T-helper 22 cell (primary cell): Measurements from ENCODE around the gene ZC3H18.
"Not testable (repeated sequence)": the region's sequence is repeated elsewhere in the genome, so short reads cannot be mapped to it uniquely, and the experiment has no call there.

Experiments used
- DNase-seq: peaks from one replicate; pipeline ENCODE4 v3.0.0-alpha.2; 2020; ENCODE audit warnings: low read depth

ZC3H18 gene

DNA sequence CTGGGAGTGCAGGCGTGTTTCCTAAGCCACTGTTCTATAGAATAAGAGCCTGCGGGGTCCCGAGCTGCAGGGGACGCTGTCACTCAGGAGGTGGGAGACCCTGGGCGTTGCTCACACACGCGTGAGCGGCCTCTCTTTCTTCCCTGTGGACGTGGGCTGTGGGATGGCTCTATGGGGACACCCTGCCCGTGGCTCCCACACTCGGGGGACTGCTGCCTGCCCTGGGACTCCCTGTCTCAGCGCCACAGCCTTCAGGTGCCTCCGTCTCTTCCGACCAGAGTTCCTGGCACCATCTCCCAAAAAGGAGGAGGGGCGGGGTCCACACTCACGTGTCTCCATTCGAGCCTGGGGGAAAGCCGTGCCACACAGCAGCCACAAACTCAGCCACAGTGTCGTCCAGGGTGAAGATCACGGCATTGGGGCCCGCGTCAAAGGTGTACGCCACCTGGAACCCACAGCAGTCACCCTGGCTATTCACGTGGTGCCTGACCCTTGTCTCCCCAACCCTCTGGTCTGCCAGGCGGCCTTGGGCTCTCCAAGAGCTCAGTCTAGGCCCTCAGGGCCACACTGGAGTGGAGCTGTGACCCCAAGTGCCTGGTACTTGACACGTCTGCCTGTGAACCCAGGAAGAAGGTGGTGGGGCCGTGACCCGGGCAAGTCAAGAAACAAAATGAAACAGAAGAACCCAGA lies 84.3 kb downstream of the ZC3H18 start:
- DNase-seq, result no peak

DNA sequence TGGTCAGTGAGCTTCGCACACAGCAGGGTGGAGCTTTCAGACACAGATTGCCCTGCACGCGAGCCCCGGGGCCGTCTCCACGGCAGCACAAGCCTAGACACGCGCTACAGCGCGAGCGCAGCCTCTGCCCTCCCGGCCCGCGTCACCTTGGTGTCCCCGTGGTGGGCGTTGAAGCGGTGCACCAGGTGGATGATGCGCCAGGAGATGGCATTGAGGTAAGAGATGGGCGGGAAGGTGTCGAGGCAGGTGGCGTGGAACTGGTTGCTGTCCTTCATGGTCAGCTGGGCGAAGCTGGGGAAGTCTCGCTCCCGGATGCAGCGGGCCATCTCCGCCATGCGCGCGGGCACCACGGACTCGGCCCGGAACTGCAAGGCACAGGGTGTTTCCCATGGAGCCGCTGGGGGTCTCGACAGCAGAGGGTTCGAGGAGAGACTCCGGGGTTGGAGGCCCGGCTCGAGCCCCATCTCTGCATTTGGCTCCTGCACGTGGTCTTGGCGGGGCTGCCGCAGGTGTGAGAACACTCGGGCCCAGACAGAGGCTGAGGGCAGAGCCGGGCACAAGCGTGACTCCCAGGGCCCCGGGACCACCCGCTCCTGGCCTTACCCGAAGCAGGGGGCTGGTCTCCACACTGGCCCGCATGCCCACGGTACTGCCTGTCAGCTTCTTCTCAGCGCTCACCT lies 85.0 kb downstream of the ZC3H18 start:
- no peak for DNase-seq

DNA sequence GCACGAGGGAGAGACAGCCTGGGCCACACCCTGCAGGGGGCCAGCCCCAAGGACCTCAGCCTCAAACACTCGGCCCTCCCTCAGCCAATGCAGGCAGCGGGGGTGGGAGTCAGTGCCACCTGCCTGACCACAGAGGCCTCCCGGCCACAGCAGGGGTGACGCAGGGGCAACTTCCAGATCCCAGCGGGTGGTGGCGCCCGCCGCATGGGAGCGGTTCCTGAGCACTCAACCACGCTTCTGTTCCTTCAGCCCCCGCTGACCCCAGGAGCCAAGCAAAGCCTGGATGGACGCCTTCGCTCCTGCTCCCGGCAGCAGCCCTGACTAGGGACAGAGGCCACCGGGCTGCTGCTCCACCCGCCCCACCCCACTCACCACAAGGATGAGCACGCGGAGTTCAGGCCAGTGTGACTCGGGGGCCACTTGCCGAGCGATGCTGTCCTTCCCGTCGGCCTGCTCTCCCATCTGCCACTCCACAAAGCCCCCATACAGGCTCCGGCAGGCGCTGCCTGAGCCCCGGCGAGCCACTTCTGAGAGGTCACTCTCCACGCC lies 85.6 kb downstream of the ZC3H18 start:
- DNase-seq, result no peak

DNA sequence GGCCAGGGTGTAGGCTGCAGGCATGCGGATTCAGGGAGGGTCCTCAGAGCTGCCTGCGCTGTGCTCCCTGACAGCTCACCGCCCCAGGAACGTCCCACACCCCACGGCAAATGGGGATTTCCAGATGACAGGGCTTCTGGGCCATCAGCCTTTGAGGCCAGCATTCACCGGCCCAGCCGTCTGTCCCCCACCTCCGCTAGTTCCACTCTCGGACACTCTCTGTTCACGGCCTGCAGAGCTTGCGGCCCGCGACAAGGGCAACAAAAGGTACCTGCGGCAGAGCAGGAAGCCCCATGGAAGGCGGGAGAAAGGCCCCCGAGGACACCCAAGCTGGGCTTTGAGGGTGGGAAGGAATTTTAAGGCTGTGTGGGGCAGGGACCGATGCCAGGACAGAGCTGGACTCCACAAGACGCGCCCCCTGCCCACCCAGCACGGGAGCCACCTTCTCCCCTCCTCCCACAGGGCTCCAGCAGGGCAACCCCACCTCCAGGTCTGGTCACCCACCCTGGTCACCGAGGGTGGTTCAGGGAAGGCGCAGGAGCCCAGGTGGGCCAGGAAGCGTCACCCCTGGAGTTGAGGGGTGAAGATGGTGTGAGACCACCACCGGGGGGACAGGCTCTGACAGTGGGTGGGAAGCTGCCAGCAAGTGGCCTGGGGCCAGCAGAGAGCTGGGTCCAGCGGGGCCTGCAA lies 86.2 kb downstream of the ZC3H18 start:
- DNase-seq, result no peak

DNA sequence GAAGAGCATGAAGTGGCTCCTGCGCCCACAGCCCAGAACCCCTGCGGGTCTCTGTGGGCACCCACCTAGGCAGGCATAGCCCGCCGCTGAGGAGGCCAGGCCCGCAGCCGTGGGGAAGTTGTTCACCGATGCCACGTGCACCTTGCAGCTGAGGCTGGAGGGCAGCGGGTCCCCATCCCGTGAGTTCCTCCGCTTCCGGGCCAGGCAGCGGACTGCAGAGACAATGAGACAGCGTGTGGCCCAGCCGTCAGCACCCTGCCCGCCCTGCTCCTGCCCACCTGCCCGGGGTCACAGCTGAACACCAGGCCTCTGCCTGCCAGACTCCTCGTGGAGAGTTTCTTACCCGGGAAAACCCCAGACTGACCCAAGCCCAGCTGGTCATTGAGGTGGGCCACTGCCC lies 87.2 kb downstream of the ZC3H18 start:
- DNase-seq, result no peak

DNA sequence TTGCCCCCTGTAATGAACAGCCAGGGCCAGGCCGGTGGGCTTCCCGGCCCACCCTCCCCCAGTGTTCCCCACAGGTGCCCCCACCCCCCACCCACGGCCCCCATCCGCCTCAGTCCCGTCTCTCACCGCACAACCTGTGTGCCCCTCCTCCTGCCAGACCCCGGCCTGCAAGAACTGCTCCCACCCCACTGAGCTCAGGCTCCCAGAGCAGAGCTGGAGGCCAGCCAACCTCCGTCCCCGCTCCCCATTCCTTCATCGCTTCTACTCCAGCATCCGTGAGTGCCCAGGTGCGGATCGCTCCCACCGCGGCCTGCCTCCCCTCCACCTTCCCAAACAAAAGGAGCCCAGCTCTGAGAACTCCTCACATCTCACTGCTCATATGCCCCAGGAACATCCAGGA lies 88.5 kb downstream of the ZC3H18 start:
- DNase-seq, result no peak

DNA sequence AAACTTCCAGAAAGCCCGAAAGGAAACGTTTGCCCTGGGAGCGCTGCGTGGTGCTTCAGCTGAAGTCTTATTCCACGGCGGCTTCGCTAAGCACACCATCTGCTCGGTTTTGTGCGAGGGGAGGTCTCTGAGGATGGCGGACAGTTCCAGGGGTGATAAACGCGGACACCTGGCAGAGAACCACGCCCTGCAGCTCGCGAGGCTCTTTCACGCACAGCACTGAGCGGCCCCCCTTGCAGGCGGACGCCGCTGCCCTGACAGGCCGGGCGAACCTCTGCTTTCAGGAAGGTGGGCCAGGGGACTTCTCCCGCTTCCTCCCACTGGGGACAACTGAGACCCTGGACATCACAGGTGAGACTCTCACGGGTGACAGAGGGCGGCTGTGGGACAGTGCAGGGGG lies 89.0 kb downstream of the ZC3H18 start:
- no peak for DNase-seq

DNA sequence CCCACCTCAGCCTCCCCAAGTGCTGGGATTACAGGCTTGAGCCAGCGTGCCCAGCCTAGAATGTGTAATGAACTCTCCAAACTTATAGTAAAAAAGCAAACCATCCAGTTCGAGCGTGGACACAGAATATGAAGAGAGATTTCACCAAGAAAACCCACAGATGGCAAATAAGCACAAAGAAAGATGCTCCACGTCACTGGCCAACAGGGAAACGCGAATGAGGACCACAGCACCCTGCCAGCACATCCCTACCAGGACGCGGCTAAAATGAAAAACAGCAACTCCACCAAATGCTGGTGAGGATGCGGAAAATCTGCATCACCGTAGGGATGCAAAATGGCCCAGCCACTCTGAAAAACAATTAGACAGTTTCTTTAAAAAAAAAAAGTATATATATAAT lies 91.3 kb downstream of the ZC3H18 start:
- no peak for DNase-seq

DNA sequence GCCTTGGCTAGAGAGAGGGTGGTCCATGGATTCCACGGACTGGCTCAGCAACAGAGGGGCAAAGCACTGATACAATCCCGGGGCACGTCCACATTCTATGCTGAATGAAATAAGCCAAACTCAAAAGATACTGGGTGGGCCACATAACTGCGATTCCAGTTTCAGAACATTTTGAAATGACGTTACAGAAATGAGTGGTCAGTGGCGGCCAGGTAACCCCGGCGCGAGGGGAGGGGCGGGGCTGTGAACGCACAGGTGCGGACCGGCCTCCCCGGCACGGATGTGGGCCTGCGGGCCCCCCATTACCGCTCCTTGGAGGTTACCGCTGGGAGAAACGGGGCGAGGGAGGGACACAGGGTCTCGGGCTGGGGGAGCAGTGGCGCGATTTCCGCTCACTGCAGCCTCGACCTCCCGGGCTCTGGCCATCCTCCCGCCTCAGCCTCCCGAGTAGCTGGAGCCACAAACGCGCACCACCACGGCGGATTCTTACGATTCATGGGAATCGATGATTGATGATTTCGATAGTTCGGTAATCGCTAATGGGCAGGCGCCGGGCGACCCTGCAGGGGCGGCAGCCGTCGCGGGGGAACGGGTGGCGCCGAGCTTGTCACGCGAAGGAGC lies 92.1 kb downstream of the ZC3H18 start:
- DNase-seq, result no peak

DNA sequence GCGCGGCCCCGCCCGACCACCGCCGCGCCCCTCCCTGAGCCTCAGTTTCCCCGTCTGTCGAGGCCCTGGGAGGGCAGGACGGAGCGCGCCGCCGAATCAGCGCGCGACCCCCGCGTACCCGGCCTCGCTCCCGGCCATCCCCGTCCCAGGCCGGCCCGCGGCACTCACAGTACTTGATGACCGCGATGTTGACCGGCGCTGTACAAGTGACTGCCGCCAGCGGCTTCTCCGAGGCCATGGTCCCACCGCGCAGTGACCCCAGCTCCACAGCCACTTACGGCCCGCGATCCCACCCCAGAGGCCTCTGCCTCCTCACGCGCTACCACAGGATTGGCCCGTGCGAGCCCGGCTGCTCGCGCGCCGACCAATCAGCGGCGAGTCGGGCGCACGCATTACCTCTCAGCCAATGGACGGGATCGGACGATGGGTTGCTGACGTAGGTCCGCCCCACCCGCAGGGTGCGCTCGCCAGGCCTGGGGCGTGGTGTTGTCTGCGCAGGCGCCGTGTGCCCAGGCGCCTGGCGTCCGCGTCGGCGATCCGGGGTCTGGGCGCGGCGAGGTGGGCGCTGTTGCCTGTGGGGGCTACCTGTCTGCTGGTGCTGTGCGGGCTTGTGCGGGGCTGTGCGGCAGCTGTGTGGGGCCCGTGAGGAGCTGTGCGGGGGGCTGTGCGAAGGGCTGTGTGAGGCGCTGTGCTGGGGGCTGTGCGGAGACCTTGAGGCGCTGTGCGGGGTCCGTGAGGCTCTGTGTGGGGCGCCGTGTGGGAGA lies 92.8 kb downstream of the ZC3H18 start, which contains the start of gene MVD:
Gene MVD, minus strand, starts transcription at position 249 of the 764 bp plus-strand sequence. Its CDS starts 11 bp downstream, at position 238.
- DNase-seq, result peak; percentile 94

DNA sequence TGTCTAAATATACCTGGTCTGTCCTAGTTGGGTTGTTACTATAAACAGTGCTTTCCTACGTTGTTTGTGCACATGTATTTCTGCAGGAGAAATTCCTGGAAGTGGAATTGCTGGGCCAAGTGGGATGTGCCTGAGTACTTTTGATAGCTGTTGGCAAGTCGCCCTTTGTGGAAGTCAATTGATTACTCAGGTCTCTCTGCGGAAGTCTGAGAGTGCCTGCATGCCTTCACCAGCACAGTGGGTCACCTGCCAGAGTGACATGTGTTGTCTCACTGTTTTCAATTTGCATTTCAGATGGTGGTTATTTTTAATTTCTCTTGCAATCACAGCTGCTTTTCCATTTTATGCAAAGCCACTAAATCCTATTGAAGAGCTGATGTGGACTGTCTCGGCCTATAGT lies 94.9 kb downstream of the ZC3H18 start:
- no peak for DNase-seq

DNA sequence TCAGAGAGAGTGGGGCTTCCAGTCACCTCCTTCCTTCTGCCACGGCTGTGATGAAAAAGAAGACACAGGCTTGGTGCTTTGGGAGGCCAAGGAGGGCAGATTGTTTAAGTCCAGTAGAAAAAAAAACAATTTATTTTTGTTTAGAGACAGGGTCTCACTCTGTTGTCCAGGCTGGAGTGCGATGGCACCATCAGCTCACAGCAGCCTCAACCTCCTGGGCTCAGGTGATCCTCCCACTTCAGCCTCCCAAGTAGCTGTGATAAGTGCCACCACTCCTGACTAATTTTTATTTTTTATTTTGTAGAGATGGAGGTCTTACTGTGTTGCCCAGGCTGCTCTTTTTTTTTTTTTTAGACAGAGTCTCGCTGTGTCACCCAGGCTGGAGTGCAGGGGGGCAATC lies 95.4 kb downstream of the ZC3H18 start:
- no peak for DNase-seq

DNA sequence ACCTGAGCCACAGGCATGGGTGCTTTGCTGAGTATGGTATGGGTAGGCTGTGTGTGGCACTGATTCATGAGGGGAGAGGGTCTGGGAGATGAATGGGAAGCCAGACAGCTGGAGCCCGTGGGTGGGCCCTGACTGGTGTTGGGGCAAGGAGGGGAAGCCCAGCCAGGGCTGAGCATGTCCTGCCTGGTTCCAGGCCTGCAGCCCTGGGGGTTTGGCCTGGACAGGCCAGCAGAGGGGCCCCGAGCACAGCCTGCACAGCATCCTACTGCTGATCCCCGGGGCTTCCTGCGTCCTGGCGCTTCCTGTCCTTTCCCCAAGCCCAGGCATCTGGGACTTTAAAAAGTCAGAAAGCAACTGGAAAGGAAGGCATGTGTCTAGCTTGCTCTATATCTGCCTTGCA lies 97.3 kb downstream of the ZC3H18 start:
- no peak for DNase-seq

DNA sequence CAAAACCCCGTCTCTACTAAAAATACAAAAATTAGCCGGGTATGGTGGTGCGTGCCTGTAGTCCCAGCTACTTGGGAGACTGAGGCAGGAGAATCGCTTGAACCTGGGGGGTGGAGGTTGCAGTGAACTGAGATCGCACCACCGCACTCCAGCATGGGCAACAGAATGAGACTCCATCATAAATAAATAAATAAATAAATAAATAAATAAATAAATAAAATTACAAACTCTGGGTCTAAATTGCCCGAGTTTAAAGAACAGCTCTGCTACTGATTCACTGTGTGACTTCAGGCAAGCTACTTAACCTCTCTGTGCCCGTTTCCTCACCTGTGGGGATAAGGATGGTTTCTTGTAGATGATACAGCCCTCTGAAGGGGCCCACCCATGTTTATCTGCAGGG lies 99.3 kb downstream of the ZC3H18 start:
- not testable (repeated sequence) for DNase-seq

DNA sequence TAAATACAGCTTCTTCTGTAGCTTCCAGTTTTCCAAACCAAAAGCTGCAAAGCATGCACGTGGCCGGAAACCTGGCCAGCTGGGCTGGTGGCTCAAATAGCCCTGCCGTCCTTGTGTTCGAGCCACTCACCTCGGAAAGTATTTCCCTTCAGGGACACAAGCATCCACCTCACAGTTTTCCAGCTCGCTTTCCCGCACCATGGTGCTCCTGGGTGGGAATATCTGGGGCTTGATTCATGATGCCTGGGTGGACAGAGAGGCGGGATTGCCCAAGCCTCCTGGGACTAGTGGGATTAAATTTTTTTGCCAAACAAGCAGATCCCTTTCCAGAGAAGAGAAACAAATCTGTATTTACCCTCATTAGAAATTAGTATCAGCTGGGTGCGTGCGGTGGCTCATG lies 99.8 kb downstream of the ZC3H18 start:
- no peak for DNase-seq

DNA sequence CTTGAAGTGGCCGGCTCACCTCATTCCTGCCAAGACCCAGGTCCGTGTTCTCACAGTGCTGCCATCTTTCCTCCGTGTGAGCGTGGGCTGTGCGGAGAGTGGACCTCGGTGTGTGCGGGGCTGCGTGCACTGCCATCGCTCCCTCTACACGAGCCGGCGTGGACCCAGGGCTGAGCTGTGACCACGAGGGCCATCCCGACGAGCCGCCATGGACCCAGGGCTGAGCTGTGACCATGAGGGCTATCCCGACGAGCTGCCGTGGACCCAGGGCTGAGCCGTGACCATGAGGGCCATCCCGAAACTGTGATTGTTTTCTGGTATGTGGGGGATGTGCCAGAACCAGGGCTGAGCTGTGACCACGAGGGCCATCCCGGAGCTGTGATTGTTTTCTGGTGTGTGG lies 101.6 kb downstream of the ZC3H18 start:
- DNase-seq, result no peak

DNA sequence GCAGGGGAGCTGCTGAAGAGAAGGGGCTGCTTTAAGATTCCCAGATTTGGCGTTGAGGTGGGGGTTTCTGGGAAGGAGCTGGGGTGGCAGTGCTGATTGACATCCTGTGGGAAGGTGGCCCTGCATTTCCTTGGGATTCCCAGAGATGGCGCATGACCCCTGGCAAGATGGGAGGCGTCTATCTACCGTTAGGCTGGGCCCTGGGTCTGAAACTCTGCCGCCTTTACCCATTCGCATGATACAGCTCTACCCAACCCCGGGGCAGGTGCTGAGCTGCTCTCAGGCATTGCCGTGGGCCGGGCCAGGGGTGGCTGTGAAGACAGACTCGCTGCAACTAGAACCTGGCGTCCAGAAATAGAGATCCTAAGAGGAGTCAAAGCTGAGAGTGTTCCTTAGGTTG lies 102.6 kb downstream of the ZC3H18 start:
- no peak for DNase-seq

DNA sequence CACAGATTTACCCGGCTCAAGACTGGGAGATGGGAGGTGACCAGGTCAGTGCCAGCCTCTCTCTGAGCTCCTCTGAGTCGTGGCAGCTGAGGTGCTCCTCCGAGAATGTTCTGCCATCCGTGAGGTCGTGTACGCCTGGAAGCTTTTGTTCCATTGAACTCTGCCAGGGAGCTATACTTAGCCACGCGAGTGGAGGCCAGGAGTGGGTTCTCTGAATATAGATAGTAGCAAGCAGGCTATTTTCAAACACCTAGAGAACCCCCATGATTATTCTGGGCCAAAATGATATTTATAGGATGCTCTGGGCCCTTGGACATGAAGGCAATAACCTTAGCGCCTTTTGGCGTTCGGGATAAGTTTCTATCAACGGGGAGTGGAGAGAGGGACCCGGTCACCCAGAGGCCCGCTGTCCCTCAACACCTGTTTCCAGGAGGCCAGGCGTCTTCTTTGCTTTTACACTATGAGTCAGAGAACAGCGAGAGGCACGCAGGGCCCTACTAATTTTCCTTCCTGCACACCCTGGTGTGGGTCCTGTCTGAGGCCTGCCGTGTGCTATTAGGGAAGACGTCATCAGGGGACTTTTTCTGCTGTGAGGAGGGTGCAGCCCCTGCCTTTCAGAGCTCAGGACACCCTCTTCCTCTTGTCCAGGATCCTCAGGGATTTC lies 103.6 kb downstream of the ZC3H18 start:
- no peak for DNase-seq

DNA sequence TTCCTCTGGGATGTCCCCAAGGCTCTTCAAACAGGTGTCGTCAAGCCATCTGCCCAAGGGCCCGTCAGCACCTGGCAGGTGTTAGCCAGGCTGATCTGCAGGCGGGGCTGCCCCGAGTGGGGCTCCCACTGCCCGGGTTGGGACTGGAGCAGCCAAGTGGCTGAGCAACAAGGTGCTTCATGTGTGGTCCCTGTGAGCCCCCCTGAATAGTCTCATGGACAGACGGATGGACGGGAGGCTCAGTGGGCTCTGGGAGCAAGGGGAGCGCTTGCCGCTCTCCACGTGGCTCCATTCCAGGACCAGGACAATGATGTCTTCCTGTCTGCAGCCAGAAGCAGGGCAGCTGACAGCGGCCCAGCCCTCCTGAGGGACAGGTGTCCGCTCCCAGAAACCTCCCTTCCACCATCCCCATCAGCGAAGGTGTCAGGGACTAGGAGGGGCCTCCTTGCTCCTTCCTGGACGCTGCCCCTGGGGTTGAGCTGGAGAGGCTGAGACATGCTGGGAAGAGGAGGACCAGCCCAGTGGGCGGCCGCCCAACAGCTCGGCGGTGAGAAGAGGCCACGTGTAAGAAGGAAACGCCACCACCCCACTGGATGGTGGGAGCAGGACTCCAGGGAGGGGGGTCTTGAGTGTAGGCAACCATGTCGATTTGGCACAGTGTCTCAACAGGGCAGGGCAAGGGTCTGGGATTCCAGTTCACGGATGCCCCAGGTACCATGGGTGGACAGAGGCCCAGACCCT lies 106.5 kb downstream of the ZC3H18 start:
- DNase-seq, result no peak

DNA sequence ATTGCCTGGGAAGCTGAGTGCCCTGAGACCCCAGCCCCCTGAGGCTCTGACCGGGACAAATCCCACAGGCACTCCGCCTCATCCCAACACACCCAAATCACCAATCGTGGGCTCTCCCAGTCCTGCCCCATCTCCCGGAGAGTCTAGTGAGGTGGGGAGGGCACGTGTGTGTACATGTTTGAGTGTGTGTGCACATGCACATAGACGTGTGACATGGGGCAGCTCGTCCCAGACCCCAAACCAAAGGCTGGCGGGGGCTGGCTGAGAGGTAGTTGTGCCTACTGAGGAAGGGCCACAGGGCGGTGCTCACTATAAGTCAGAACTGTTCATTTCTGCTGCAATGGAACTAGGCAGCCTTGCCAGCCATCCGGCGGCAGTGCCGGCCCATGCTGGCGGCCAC lies 107.5 kb downstream of the ZC3H18 start:
- DNase-seq, result no peak
